OCI-M1 (cell line): ENCODE data around the gene KCNH1.

ENCODE experiments used
- DNase-seq: peaks from one replicate; lab custom pipeline; 2025; lab: John Stamatoyannopoulos, UW

Gene KCNH1

GRCh38 chr1:210800756-210801155 lies 333.2 kb downstream of the KCNH1 start:
- DNase-seq, result no peak

GRCh38 chr1:210800301-210800700 lies 333.6 kb downstream of the KCNH1 start:
- DNase-seq, result no peak

- DNase-seq, result no peak
These were observed 336.5 kb downstream of the KCNH1 start for GRCh38 chr1:210797422-210797821.

- no peak for DNase-seq
These were observed 337.5 kb downstream of the KCNH1 start for GRCh38 chr1:210796421-210796820.

- no peak for DNase-seq
These were observed 339.5 kb downstream of the KCNH1 start for GRCh38 chr1:210794445-210794844.

GRCh38 chr1:210792250-210793102 lies 341.5 kb downstream of the KCNH1 start:
- no peak for DNase-seq

GRCh38 chr1:210790196-210790595 lies 343.8 kb downstream of the KCNH1 start:
- no peak for DNase-seq

- no peak for DNase-seq
These were observed 346.1 kb downstream of the KCNH1 start for GRCh38 chr1:210787800-210788199.

GRCh38 chr1:210786546-210786945 lies 347.4 kb downstream of the KCNH1 start:
- no peak for DNase-seq

GRCh38 chr1:210783925-210784324 lies 350.0 kb downstream of the KCNH1 start:
- DNase-seq, result no peak

- DNase-seq, result no peak
These were observed 352.3 kb downstream of the KCNH1 start for GRCh38 chr1:210781652-210782051.

- no peak for DNase-seq
These were observed 354.7 kb downstream of the KCNH1 start for GRCh38 chr1:210779269-210779668.

- no peak for DNase-seq
These were observed 356.0 kb downstream of the KCNH1 start for GRCh38 chr1:210777914-210778313.

GRCh38 chr1:210776712-210777111 lies 357.2 kb downstream of the KCNH1 start:
- DNase-seq, result no peak

- DNase-seq, result no peak
These were observed 358.7 kb downstream of the KCNH1 start for GRCh38 chr1:210775289-210775688.

- DNase-seq, result no peak
These were observed 360.5 kb downstream of the KCNH1 start for GRCh38 chr1:210773450-210773849.

- no peak for DNase-seq
These were observed 362.8 kb downstream of the KCNH1 start for GRCh38 chr1:210771131-210771530.

GRCh38 chr1:210770396-210770984 lies 363.5 kb downstream of the KCNH1 start:
- no peak for DNase-seq

- DNase-seq, result no peak
These were observed 364.5 kb downstream of the KCNH1 start for GRCh38 chr1:210769473-210769872.

GRCh38 chr1:210764536-210764935 lies 369.4 kb downstream of the KCNH1 start:
- no peak for DNase-seq

GRCh38 chr1:210758761-210759160 lies 375.2 kb downstream of the KCNH1 start:
- DNase-seq, result no peak

- no peak for DNase-seq
These were observed 375.7 kb downstream of the KCNH1 start for GRCh38 chr1:210758261-210758660.

GRCh38 chr1:210757677-210758076 lies 376.3 kb downstream of the KCNH1 start:
- DNase-seq, result no peak
